HG03342 (cell line): ENCODE data around the gene KCNN4.

Experiments
- ATAC-seq: cut with Tn5 transposase; IDR thresholded peaks from one replicate; pipeline ENCODE4 v1.9.1; 2021; ENCODE audit warnings: mild to moderate bottlenecking, moderate library complexity; ENCODE audit not compliant: unreplicated experiment

Gene KCNN4

GRCh38 chr19:43721469-43722048, 59.2 kb downstream of the KCNN4 start:
- no peak for ATAC-seq

GRCh38 chr19:43720936-43721335, 59.8 kb downstream of the KCNN4 start:
- no peak for ATAC-seq

- no peak for ATAC-seq
These were observed 60.9 kb downstream of the KCNN4 start for GRCh38 chr19:43719918-43720317.

GRCh38 chr19:43719378-43719868, 61.4 kb downstream of the KCNN4 start:
- ATAC-seq: no peak

GRCh38 chr19:43718627-43719377, 62.0 kb downstream of the KCNN4 start:
- ATAC-seq: no peak
